ENCODE results near the gene BMAL1. TPM values are rescaled to one million over a fixed set of nuclear protein-coding genes. Genes with fewer than 3 reads are reported as not detected.

BMAL1 gene
- total RNA-seq, 120 experiments from 2014 or later = 32.1 to 122 (median 72.5) TPM

Other genes starting within 250 kb of the BMAL1 start
- gene BTBD10, start 185.4 kb downstream of the BMAL1 start, total RNA-seq = 100 to 1,000 TPM in 68 of 120 experiments, 10 to 100 TPM in 52; 59.2 to 140 (median 103) TPM
- gene PTH, start 218.2 kb downstream of the BMAL1 start, total RNA-seq = not detected

Data from dorsolateral prefrontal cortex (tissue), 118 donors.